Stimulated activated CD4-positive, alpha-beta T cell treated with anti-CD3 and anti-CD28 coated beads, Interleukin-1b, Interleukin-23, amount 100 ng/mL, for 24 hours (primary cell): ENCODE data around the gene KIDINS220.

Experiments
- DNase-seq, 4 experiments: peaks; one replicate each; pipeline ENCODE4 v3.0.0-alpha.2; 2020; ENCODE audit warnings: low read depth in 4 of 4, low spot score in 1 of 4

The KIDINS220 gene

DNA sequence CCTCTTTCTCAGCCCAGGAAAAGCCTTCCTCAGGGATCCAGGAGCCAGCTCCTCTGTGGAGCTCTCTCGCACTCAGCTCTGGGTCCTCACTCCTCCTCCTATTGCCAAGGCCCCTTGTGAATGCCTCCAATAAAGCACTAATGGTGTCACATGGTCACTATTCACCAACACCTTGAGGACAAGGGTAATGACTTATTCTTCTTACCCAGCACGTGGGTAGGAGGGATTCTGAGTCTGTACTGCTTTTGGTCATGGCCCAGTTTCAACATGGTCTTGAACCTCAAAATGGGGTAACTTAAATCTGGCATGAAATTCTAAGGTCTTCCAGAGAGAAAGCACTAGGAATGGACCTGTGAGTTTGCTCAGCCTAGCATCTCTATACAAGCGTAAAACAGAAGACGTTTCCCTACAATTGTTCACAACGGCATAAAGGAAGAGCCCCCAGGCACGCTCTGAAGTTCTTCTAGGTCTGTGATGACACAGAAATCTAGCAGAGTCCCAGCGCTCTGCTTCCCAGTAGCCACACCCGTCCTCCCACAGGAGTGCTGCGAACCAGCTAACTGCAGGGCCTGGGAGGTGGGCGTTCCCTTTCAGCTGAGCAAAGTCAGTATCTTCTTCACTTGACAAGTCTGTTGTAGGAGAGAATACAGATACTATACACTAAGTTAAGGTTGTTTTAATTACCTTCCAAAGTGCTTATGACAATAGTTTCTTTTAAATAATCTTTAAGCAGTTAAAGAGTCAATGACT is 14.6 kb upstream of the KIDINS220 start:
- DNase-seq, result no peak

DNA sequence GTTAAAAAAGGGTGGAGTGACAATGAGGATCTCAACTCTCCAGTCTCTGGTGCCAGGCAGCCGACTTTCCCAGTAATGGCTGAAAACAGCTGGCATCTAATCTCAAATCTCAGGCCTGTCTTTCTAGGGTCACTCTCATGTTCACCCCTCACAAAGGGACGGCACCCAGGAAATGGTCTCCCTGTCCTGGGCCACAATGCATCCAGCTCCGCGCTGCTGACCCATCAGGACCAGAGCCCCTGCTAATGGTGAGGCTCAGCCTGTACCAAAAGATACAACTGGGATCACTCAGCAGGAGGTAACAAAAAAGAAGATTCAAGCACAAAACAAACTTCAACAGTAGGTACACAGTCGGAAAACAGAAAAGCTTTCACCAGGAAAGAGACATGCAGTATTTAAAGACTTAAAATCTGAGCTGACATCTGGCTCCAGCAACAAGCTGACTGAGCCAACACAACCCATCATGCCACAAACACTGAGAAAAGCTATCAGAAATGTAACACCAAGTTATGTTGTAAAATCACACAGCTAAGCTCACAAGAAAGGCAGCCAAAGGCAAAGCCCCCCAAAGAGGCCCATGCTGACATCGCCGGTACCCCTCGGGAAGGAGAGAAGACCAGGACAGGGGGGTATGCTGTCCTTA is 13.6 kb upstream of the KIDINS220 start:
- no peak for DNase-seq

DNA sequence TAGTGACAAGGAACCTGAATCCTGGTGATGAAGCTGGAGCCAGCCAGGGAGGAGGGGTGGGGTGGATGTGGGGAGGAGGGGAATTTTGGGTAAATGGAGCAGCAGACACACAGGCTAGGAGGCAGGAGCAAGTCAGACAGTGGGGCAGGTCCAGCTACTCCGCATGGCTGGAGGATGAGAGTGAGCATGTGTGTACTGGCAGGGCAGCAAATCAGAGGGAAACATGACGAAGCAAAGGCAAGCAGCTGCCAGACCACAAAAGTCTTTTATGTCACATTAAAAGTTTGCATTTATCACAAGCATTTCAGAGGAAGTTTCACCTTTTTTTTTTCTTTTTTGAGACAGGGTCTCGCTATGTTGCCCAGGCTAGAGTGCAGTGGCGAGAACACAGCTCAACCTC is 11.9 kb upstream of the KIDINS220 start:
- DNase-seq, result no peak

DNA sequence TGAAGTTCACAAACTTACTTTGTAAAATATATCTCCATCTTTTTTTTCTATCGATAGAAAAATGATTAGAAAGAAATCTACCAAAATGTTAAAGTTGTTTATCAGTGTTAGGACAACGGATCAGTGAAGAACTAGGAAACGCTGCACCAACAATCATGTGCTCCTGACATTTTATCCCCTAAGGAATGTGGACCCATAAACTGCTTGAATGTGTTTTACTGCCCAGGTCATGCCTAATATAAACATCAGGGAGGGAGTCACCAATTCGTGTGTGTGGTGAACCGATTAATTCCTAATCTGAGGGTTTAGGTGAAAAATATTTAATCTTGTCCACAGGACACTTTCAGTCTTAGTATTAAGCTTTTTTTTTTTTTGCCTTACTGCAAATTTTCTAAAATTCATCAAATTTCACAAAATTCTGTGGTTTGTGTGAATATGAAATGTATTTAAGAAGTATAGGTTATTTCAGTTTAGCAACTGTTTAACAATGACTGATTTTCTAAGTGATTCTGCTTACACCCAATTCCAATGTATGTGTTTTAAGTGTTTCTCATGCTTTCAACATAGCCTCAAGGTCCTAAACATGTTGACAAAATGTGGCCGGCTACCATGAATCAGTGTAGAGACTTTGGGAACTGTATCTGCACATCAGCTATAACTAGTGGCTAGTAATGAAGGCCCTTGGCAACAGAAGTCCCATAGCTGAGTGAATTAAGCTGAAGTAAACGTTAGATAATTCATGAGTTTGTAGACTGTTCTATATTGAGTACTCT is 11.1 kb upstream of the KIDINS220 start:
- no peak for DNase-seq

DNA sequence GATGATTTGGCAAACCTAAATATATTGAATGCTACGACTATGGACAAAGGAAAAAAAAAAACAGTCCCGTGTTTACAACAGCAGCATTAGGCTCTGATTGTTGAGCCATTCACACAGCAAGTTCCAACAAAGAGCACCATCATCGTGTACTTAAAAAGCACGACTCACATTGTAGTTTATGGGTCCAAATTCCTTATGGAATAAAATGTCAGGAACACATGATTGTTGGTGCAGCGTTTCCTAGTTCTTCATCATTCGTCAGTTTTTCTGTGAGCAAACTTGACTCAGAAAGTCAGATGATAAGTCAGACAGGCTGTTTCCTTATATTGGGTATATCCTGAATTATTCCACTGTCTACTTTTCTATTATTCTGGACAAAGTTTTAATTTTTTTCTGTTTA is 10.0 kb upstream of the KIDINS220 start:
- no peak for DNase-seq

DNA sequence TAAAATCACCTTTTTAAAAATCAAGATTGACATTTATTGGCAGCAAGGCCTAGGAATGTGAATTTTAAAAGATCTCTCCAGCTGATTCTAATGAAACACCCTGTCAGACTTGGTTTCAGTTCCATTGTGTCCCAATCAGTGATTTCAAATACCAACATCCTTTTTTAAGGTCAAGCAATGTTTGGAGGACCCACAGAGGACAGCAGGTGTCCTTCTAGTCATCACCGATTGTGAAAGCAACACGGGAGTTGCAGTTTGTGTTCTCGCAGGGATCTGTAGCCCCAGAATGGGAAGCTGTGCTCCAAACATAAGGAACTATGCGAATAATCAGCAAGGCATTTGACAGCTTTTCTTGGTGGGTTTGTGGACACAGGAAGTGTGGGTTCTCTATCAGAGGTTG is 4.5 kb upstream of the KIDINS220 start:
- no peak for DNase-seq

DNA sequence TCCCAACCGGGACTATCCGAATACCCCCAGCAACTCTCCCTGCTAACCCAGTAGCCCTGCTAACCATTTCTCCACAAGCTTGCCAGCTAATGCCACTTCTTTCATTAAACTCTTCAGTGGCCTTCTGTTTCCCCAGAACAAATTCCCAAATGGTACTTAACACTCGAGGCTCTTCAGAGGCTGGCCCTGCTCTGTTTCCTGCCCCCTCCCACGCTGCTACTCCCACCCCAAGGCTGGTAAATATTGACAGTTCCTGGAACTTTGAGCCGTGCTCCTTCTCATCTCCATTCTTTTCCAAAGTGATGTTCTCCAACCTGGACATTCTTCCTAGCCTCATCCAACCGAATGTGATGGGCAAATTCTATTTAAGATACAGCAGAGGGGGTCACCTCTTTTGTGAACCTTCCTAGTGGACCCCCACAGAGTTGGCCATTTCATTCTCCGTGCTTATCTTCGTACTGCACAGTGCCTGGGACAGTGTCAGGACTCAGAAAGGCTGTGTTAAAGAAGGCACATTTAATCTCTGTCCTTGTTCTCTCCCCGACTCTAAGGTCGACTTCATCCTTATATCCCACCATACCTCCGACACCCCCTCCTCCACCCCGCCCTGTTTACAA is 3.2 kb upstream of the KIDINS220 start:
- no peak for DNase-seq

DNA sequence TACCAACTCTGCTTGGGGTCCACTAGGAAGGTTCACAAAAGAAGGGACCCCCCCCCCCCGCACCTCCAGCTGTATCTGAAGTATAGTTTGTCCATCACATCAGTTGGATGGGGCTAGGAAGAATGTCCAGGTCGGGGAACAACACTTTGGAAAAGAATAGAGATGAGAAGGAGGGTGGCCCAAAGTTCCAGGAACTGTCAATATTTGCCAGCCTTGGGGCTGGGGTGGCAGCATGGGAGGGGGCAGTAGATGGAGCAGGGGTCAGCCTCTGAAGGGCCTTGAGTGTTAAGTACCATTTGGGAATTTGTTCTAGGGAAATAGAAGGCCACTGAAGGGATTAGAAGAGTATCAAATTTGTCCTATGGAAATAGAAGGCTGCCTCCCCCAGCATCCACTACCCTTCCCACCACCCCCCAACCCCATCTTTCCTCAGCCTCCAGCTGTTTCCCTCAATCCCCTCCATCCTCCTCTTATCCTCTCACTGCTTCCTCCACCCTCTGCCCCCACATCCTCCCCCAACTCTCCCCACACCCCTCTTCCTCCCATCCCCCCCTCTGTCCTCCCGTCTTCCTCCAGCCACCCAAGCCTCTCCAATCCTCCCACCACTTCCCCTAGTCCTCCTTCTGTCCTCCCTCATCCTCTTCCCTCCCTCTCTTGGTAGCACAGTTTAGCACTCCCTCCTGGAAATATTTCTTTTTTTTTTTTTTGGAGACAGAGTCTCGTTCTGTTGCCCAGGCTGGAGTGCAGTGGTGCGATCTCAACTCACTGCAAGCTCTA is 2.0 kb upstream of the KIDINS220 start:
- DNase-seq, result no peak

DNA sequence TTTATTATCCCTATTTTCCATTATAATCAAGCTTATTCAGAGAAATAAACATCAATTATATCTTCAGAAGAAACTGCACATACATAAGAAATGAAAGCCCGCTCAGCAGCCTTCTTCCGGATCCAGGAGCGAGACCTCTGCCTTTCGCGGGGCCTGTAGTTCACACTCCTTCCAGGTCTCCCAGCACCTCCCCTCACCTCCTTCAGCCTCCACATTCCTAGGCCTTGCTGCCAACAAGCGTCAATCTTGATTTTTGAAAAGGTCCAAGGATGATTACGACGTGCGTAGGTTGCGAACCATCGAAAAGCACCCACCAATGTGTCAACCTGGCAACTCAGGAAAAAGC is 355 bp upstream of the KIDINS220 start:
- DNase-seq, result no peak

DNA sequence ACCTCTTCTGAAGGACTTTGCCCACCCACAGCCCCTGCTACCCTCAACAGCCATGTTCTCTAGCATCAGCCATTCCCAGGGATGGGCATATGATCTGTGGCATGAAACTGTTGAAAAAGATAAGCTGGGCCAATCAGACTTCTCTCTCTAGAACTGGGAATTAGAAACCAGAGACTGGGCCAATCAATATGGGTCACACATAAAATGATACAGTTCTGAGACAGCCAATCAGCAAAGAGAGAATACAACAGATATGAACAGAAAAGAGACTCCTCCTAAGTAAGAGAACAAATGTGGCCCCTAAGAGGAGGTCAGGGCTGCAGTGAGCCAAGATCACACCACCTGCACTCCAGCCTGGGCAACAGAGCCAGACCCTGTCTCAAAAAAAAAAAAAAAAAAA is 2.1 kb downstream of the KIDINS220 start:
- DNase-seq, result no peak

DNA sequence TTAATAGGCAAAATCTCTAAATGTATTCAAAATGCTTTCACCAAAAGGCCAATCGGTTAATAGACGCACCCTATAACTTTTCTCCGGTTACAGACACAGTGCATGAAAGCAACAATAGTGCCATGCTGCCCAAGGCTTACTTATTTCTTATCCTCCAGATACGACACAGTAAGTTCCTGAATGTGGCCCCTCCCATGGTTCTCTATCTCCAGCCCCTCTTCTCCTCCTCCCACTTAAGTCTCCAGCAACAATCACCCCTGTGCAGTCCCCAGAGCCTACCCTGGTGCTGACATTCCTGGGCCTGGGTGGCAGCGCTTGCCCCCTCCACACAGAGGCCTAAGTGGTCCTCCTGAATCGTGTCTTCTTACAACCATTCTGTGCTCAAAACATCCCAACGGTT is 3.6 kb downstream of the KIDINS220 start:
- DNase-seq, result no peak

DNA sequence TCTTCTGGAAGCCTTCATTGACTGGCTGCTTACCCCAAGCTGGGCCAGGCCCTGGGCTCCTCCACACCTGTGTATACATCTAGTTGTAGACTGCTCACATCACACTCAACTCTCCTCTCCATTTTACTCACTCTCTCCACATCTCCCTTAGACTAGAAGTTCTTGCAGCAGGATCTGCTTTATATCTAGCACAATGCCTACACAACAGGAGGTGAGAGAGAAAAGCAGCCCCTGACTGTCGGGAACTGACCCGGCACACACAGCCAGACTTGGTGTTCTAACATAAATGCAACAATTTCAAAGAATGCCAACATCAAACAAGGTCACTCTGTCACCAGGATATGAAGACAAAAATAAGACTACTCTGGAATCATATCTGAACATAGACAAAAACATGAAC is 5.9 kb downstream of the KIDINS220 start:
- DNase-seq, result no peak

DNA sequence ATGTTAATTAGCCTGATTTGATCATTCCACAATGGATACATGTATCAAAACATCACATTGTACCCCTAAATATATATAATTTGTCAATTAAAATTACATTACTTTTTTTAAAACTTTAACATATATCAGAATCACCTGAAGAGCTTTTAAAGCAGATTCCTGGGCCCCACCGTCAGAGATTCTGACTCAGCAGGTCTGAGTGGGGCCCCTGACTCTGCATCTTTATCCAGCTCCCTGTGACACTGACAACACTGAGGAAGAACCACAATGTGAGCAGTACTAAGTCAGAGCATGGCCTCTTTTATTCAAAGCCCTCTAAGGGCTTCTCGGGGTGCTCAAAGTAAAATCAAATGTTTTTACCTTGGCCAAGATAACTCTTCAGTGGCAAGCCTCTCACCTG is 9.7 kb downstream of the KIDINS220 start:
- no peak for DNase-seq

DNA sequence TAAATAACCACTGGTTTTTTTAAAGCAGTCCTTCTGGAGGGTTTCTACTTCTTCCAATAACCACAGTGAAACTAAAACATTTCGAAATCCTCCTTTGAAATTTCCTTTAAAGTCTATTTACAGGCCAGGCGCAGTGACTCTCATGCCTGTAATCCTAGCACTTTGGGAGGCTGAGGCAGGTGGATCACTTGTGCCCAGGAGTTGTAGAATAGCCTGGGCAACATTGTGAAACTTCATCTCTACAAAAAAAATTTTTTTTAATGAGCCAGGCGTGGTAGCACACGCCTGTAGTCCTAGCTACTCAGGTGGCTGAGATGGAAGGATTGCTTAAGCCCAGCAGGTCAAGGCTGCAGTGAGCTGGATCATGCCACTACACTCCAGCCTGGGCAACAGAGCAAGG is 15.2 kb downstream of the KIDINS220 start:
- no peak for DNase-seq

DNA sequence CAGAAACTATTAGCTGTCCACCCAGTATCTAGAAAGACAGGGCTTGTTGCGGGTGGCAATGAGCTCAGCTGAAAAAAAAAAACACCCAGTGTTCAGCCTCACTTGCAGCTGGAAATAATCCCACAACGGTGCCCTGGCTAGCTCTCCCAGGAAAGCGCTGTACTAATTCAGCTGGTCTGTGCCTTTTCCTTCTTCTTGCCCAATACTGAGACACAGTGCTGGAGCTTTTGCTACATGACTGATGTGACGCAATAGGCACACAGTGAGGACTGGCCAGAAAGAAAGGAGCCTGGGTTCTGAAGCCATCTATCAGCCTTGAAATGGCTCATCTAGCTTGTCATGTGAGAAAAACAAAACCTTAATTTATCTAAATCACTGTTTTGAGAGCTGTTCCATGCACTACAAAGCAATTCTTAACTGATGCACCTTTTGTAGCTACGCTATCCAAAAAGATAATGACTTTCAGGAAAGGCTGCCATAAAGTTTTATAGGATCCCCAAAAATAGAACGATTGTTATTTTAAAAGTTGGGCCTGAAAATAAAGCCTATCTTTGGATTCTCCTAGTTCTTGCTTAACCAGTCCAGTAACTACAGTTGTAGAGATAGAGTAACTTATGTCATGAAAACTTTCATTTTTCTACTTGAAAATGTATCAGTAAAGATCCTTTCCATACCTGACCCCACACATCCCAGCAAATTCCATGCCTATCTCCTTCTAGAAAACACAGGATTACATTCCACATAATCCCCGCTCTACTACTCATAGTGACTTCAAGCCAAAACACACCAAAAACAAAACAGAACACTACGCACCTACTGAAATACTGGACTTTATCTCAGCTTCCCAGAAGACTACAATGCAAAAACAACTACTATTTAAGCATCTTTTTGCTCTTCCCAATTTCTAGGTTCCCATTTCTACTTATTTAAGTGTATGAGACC is 15.9 kb downstream of the KIDINS220 start:
- no peak for DNase-seq

DNA sequence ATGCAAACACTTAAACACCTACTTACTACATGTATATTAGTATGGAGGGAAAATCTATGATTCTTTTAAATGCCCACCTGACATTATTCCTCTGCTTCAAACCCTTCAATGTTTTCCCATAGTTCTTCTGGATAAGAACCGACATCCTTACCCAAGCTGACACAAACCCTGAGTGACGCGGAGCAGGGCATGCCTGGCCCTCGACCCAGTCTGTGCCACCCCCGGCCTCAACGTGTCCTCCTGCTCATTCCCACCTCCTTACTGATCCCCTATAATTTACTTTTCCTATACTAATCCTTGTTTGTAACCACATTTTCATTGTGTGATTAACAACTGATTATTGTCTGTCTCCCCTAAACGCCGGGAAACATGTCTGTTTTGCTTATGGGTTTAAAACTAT is 17.5 kb downstream of the KIDINS220 start:
- DNase-seq, result no peak

DNA sequence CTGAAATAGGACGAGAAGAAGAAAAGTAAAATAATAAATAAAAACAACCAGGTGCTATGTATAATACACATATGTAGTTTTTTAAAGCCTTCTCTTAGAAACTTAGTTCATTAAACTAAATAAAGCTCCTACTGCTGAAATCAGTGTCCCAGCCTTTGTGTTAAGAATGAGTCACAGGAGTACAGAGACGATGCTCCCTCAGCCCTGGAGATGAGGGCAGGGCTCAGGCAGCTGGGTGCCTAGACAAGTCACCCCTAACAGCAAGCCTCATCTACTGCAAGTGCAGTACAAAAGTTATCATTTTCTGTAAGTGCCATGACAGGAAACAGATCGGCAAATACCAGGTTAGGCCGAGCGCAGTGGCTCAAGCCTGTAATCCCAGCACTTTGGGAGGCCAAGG is 18.2 kb downstream of the KIDINS220 start:
- no peak for DNase-seq

DNA sequence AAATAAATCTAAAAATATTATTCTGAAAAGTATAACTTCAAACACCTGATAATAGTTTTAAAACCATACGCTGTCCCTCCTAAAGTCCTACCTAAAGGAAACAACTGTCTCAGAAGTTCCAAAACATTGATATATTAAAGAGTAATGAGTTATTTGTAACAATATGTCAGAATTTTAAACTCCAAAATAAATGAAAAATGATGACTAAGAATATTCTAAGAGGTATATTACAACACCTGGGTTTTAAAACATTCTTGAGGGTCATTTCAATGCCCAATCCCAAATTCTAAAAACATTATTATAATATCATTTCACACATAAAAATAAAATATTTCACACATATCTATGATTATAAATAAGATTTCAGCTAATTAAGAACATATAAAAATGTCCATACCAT is 20.2 kb downstream of the KIDINS220 start:
- DNase-seq, result no peak

DNA sequence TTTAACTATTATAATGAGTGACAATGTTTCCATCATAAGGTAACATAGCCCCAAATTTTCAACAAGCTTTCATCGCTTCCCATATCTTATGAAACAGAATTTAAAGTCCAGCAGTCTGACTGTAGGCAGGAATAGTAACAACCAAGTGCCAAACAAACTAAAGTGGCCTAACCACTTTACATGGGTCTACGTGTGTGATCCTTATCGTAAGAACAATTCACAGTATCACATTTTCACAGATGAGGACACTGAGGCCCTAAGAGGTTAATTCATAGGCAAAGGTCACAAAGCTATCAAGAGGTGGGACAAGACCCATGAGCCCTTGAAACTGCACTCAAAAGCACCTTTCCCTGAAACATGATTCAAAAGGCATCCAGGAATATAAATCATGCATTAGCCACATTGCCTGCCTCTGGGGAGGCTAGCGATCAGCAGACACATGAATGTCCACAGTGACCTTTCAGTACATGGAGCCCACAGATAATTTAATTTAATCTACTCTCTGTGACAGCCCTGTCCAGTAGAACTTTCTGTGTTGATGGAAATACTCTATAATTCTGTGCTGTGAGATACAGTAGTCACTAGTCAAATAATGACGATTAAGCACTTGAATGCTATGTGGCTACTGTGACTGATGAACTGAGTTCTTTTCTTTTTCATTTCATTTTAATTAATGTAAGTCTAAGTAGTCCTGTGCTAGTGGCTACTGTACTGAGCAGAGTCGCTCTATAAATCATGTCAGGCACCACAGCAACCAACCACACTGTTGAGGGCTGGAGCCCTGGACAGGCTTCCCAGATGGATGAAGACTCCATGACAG is 30.3 kb downstream of the KIDINS220 start:
- DNase-seq, result no peak
